HG03442 (cell line): ENCODE data around the gene MNT.

Source experiments
- ATAC-seq: cut with Tn5 transposase; IDR thresholded peaks from one replicate; pipeline ENCODE4 v1.9.1; 2021; ENCODE audit warnings: mild to moderate bottlenecking, moderate library complexity; ENCODE audit not compliant: unreplicated experiment

Gene MNT

GRCh38 chr17:2396568-2397246 lies 4.2 kb downstream of the MNT start:
- ATAC-seq = no peak

DNA sequence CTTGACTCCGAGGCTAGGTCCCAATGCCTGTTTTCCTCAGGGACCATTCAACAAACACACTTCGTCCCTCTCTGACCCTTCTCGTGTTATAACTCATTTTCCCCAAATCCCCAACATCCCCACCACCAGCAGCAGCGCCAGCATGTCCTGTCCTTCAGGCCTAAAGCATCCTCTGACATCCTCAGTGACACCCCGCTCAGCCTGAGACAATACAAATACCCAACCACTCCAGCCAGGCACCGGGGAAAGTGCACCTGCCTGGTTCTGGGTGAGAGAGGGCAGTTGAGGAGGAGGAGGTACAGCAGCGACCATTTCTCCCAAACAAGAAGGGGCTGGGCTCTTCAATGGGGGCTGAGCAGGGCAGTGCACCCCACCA lies 4.7 kb downstream of the MNT start:
- ATAC-seq = no peak

DNA sequence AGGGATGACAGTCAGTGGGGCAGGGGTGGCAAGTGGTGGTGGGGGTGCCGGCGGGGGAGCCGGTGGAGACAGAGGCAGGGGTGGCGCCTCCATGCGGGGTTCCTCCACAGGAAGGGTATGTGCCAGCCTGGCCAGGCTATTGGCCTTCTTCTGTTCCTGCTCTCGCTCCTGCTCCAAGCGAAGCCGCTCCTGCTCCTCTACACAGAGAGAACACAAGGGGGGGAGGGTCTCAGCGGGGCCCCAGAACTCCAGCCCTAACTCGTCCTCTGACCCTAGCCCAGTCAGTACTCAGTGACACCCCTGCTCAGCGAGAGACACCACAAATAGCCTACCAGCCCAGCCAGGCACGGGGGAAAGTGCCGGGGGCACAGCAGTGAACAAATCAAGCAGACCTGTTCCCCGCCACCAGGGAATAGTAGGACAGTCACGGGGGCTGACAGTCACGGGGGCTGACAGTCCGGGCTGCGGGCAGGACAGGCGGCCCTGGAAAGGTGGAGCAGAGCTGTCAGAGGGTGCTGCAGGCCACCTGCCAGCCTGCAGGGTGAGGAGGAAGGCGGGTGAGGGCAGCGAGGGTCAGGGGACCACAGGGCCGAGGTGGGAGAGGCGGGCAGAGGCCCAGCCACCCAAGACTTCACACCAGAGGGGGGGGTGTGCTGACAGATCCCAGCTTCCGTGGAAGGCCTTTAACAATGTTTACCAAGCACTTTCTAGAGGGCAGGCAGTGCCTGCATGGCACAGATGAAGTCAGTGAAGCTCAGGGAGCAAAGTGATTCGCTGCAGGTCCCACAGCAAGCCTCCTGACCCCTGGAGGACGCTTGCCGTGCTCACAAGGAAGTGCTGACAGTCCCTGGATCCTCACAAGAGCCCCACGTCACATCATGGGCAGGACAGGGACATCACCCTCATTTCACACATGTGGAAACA lies 5.3 kb downstream of the MNT start:
- ATAC-seq = no peak

GRCh38 chr17:2394775-2395201 lies 6.1 kb downstream of the MNT start:
- ATAC-seq = no peak

GRCh38 chr17:2393954-2394749 lies 6.7 kb downstream of the MNT start:
- no peak for ATAC-seq

DNA sequence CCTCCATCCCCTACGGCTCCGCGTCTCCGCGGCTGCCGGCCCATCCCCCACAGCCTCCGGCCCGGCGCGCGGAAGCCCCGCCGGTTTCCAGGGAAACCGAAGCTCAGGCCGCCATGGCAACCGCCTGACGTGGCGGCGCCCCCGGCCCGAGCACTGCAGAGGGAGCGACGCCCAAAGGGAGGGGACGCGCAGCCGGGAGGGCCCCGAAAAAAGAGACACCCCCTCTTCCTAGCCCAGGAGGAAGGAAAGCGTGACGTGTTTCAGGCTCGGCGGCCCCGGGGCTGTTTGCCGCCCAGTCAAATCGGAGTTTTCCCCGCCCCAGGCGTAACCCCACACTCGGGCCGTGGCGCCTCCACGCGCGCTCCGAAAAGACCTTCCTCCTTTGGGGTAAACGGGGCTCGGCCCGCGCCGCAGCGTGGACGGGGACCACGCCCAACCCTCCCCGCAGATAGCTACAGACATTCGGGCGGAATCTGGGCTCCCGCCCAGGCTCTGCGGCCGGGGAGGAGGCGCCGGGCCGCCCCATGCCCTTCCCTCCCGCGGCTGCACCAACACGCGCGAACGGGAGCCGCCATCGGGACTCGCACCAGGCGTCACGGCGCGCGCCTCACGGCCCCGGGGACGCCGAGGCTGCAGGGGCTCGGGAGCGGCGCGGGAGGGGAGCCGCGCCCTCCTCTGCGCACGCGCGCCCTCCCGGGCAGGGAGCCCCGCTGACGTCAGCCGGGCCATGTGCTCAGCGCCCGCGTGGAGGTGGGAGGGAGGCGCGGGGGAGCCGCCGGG lies 7.5 kb downstream of the MNT start:
- ATAC-seq = peak; percentile 31

DNA sequence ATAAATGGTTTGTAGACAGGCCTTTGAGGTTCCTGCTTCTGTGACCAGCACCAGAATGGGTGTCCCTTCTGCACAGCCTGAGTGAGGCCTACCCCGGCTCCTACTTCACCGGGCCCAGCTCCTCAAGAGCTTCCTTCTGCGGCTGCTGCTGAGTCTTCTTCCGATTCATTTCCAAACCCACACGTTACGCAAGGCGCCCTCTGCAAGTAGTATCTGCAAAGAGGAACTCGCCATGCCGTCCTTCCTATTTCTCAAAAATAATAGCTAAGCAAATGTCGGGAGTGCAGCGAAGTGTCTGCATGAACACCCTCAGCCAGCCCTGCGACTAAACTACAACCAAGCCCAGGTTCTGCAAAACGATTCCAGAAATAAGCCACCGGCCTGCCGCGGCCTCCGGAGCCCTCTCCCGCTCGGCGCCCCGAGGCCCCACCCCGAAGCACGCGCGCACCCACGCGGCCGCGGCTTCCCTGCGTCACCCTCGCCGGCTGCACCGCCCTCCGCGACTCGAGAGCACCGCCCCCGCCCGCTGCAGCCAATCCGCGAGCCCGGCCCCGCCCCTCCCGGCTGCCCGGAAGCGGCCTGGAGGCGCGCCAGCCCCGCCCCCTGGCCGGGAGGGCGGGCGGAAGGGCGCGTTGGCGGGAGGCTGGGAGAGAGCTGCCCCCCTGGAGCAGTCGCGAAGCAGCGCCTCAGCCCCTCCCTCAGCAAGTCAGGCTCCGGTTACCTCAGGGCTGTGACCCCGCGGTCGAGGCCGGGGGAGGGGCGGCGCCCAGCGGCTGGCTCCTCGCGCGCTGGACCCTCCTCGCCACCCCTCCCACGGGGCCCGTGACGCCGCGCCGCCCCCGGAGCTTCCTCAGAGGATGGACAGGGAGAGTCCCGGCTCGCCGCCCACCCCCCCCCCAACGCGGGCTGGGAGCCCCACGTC lies 8.3 kb downstream of the MNT start:
- ATAC-seq = peak; percentile 40

DNA sequence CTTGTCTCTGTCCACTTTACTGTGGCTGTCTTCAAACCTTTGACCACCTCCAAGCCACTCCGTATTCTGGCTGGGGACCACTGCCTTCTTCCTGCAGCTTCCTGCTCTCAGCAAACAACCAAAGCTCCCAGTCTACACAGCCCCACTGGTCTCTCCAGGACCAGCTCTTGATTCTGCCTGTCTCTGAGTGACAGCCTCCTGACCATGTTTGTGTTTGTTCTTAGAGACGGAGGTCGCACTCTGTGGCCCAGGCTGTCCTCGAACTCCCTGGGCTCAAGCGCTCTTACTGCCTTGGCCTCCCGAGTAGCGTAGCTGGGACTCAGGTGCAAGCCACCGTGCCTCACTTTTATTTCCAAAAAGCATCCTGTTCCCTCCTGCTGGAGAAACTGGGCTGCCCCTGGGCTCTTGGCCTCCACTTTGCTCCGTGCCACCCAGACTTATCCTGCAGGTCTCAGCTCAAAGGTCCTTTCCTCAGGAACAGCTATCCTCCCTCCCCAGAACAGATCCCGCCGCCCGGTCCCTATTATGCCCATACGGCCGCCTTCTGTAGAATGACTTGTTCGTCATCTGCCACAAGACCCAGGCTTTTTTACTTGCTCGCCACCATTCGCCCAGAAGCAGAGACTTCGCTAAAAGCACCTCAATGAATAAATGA lies 9.1 kb downstream of the MNT start:
- no peak for ATAC-seq

DNA sequence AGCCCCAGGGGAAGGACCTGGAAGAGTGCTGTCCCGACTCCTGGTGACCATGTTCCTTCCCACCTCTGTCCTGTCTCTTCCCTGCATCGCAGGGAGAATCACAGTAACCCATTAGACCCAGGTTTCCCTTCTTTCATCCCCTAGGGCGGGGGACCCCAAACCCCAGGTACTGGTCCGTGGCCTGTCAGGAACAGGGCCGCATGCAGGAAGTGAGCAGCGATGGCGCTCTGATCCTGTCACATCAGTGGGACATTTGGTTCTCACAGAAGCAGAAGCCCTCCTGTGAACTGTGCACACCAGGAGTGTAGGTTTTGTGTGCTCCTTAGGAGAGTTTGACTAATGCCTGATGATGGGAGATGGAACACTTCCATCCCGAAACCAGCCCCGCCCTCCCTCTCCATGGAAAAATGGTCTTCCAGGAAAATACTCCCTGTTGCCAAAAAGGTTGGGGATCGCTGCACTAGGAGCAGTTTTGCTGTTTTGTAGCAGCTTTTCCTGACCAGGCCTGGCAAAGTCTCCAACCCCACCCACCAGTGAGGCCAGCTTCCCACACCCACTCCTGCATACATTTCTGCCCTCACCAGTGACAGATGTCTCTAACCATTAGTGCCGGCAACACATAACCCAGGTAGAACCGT lies 10.5 kb downstream of the MNT start:
- ATAC-seq = no peak

DNA sequence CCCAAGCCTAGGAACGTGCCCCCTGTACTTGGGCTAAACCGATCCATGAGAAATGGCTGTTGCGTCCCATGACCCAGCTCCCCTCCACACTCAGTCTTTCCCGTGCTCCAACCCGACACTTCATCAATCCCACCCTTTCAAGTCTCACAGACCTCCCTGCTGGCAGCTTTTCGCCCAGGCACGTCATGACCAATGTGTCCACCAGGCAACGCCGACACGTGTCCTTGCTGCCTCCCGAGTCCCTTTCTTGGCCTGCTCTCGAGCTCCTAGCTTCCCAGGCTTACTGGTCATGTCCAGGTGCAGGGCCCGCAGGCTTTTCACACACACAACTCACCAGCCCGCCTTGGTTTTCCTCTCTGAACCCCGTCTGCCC lies 12.2 kb downstream of the MNT start:
- ATAC-seq = no peak

DNA sequence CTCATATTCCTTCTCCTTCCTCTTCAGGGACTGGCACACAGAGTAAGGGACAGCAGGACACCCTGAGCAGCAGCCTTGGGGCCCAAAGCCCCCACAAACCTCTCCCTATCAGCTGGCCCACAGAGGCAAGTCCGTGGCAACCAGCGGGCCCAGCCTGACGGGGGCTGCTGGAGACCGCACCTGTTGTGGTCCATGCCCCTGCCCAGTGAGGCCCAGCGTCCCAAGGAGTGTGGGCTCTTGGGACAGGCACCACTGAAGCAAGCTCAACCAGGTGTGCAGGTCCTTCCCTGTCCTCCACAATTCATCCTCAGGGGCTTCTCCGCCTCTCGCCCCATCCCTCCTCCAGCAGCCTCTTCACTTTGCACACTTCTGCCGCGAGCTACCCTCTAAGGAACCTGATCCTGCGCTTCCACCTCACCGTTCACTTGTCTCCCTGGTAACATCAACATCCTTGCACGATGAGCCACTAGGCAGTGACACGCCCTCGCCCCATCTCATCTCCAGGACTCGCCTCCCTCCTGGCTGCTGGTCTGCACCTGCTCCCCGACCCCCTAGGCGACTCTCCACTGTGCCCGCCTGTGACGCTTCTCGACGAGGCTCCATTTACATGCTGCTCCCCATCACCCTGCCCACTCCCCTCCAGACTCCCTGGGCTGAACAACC lies 12.7 kb downstream of the MNT start:
- ATAC-seq = no peak

DNA sequence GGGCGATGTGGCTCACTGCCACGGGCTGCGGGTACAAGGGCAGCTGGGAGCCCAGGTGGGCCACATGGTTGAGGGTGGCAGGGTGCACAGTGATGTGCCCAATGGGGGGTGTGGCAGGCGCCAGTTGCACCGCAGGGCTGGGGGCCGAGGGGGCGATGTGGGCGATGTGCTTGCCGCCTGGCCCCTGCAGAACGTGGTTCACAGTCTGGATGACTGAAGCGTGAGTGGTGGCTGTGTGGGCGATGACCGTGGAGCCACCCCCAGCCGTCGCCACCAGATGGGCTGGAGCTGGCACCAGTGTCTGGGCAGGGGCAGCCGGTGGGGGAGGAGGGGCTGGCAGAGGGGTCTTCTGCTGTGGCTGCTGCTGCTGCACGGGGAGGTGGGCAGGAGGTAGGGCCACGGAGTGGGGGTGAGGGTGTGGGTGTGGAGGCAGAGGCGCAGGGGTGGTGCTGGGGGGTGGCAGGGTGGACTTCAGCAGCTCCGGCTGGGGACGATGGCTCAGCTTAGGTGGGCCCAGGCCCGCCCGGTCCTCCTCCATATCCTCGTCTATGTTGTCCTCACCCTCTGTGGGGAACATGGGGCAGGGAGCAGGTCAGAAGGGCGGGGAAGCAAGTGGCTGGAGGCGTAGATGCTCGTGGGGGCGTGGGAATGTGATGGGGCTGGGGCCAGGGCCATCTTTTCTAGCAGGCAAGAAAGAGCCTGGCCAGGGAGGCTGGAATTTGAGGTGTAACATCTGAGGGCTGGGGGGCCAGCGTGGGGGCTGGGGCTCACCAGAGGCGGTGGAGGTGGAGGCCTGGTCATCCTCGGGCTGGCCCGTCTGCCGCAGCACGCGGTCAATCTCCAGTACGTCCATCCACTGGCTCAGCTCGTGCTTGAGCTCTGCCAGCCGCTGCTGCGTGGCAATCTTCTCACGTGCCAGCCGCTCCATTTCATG lies 13.5 kb downstream of the MNT start:
- no peak for ATAC-seq

DNA sequence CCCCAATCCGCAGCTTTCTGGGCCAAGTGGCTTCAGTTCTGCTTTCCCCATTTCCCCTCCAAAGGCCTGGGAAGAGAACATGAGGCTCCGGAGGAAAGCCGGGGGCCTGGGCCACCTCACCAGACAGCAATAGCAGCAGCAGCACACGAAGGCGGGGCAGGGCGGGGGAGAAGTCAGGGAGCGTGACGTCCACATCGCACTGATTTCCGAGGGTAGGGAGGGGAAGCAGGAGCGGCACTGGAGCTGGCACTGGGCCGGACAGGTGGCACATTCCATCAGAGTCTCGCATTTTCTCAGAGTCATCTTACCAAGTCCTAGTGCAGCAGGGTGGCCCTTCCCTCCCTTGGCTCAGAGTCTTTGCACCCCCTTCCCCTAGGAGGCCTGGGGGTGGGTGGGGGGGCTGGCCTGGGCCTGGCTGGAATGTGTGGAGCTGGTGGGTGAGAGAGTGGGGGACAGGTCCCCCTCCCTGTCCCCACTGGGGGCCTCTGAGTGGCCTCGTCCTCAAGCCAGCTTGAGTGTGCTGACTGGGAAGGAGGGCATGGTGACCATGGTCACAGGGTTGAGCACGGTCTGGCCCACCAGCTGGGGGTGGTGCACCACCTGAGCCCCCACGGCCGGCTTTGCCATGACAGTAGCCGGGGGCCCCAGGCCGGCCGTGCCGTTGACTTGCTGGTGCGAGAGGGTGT lies 14.3 kb downstream of the MNT start:
- ATAC-seq = no peak

- ATAC-seq = no peak
Measured at GRCh38 chr17:2385240-2386210, 15.3 kb downstream of the MNT start.

DNA sequence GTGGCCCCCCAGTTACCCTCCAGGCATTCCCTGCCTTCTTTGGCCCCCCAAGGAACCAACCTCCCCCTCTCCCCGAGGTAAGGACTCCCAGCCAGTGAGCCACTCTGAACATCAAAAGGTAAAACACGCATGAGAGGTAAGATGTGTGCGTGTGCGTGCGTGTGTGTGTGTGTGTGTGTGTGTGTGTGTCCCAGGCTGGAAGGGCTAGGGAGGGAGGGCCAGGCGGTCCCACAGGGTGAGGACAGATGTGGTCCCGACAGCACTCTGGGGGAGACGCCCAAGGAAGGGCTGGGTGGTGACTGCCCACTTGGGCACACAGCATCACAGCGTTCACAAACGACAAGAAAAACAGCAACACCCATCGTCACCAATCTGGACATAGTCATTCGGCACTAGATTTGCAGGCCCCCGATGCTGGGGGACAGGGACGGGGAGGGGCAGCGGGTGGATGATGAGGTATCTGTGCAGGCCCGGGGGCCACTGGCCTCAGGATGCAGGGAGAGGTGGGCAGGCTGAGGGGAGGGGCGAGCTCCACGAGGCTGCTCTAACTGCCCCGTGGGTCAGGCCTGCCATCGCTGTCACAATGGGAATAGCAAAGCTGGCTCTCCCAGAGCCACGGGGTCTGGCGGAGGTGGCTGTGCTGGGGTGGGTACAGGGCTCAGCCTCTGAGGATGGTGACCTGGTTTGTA lies 16.3 kb downstream of the MNT start:
- no peak for ATAC-seq
